HepG2 (cell line): ENCODE data around the gene SEMA4C. TPM values are rescaled to one million over a fixed set of nuclear protein-coding genes. Genes with fewer than 3 reads are reported as not detected.

Source experiments
- ATM ChIP-seq: fragments of 450-650 bp; IDR thresholded peaks from 2 replicates; pipeline ENCODE4 v1.7.1; 2017; ENCODE audit warnings: mild to moderate bottlenecking, borderline replicate concordance
- ELF4 ChIP-seq: sonication (generic); formaldehyde crosslinking; IDR thresholded peaks from 2 replicates; pipeline ENCODE4 v1.5.0; 2020; ENCODE audit warnings: missing genetic modification reagents, mild to moderate bottlenecking, moderate library complexity, borderline replicate concordance
- PAXIP1 ChIP-seq: sonication (generic); formaldehyde crosslinking; conservative IDR thresholded peaks from 2 replicates; pipeline ENCODE4 v1.4.0; 2020; ENCODE audit warnings: mild to moderate bottlenecking, missing genetic modification reagents, moderate library complexity
- RFX5 ChIP-seq: IDR thresholded peaks from 2 replicates; pipeline ENCODE4 v1.6.1; 2011; ENCODE audit warnings: low read depth, low read length, improper control_type of control experiment
- TSC22D2 ChIP-seq: sonication (generic); formaldehyde crosslinking; IDR thresholded peaks from 2 replicates; pipeline ENCODE4 v1.5.1; 2020; ENCODE audit warnings: missing genetic modification reagents, mild to moderate bottlenecking, borderline replicate concordance
- U2AF2 ChIP-seq: fragments of 200-400 bp; formaldehyde crosslinking; IDR thresholded peaks from 2 replicates; pipeline ENCODE4 v1.6.1; 2017; ENCODE audit warnings: low read depth, mild to moderate bottlenecking, low read length
- UBTF ChIP-seq: sonication (generic); formaldehyde crosslinking; IDR thresholded peaks from 2 replicates; pipeline ENCODE4 v1.4.0; 2020; ENCODE audit warnings: mild to moderate bottlenecking, missing genetic modification reagents
- ZFP62 ChIP-seq: sonication (generic); formaldehyde crosslinking; IDR thresholded peaks from 2 replicates; pipeline ENCODE4 v1.4.0; 2020; ENCODE audit warnings: missing genetic modification reagents
- ZNF160 ChIP-seq: sonication (generic); formaldehyde crosslinking; IDR thresholded peaks from 2 replicates; pipeline ENCODE4 v1.8.0; 2022; ENCODE audit warnings: mild to moderate bottlenecking, inconsistent platforms, missing genetic modification reagents
- ZNF24 ChIP-seq: fragments of 450-650 bp; IDR thresholded peaks from 2 replicates; pipeline ENCODE4 v1.6.1; 2017; ENCODE audit warnings: antibody characterized with exemption, mild to moderate bottlenecking
- ZNF431 ChIP-seq: sonication (generic); formaldehyde crosslinking; IDR thresholded peaks from 2 replicates; pipeline ENCODE4 v1.9.0; 2022; ENCODE audit warnings: missing genetic modification reagents, low read depth, mild to moderate bottlenecking, borderline replicate concordance
- ZNF552 ChIP-seq: sonication (generic); formaldehyde crosslinking; IDR thresholded peaks from 2 replicates; pipeline ENCODE4 v1.9.0; 2022; ENCODE audit warnings: missing genetic modification reagents, mild to moderate bottlenecking, borderline replicate concordance
- ZNF598 ChIP-seq: sonication (generic); formaldehyde crosslinking; IDR thresholded peaks from 2 replicates; pipeline ENCODE4 v1.5.1; 2020; ENCODE audit warnings: mild to moderate bottlenecking, missing genetic modification reagents, borderline replicate concordance
- ZNF761 ChIP-seq: sonication (generic); formaldehyde crosslinking; conservative IDR thresholded peaks from 2 replicates; pipeline ENCODE4 v1.4.0; 2020; ENCODE audit warnings: mild to moderate bottlenecking, missing genetic modification reagents
- polyA plus RNA-seq, 8 experiments: library from polyadenylated mRNA; depleted of rRNA in 3 of 8; stranded (reverse) in 7 of 8; unstranded in 1 of 8; fragments of >200 nt; fragmentation: Illumina TruSeq in 4 of 8; extraction: Trizol in 4 of 8; gene quantifications; 2 replicates each; pipeline versions ENCODE4 v1.2.1 to v1.2.3, GENCODE V29; 2011 to 2016; ENCODE audit warnings: low read depth in 4 of 8, missing spikeins in 1 of 8, mixed read lengths in 1 of 8; ENCODE audit not compliant: insufficient read depth in 1 of 8
- total RNA-seq, 5 experiments: library from RNA; depleted of rRNA; stranded (reverse); fragments of >200 nt; fragmentation: Illumina TruSeq; extraction: Trizol; gene quantifications; 2 replicates each; pipeline ENCODE4 v1.2.3, GENCODE V29; 2016; ENCODE audit warnings: low read depth in 1 of 5
- TF ChIP-seq, protein P1 (sequence below): sonication (generic); formaldehyde crosslinking; IDR thresholded peaks from 2 replicates; pipeline ENCODE4 v1.4.0; 2020; ENCODE audit warnings: missing genetic modification reagents
- TF ChIP-seq, protein P2 (sequence below): IDR thresholded peaks from 2 replicates; pipeline ENCODE4 v1.6.1; 2012; ENCODE audit warnings: low read depth, low read length, improper control_type of control experiment

Gene SEMA4C
- total and polyA plus RNA-seq, 2 of the 13 experiments (the other 11 are each of a cell fraction or from before 2014, with no cell fraction given), result 25.9 to 46.6 TPM

GRCh38 chr2:96819876-96820511 lies 49.9 kb downstream of the SEMA4C start (continued):
- no peak for TF ChIP-seq UBTF (CRISPR knock-in tag)
- no peak for TF ChIP-seq ZFP62
- TF ChIP-seq ZNF431 (CRISPR knock-in tag), result no peak
- no peak for TF ChIP-seq PAXIP1
- TF ChIP-seq ELF4 (CRISPR knock-in tag), result no peak
- TF ChIP-seq ZNF160 (CRISPR knock-in tag), result no peak
- TF ChIP-seq ZNF24, result no peak
- TF ChIP-seq ATM, result no peak
- no peak for TF ChIP-seq ZNF598
- TF ChIP-seq, protein P1, sequence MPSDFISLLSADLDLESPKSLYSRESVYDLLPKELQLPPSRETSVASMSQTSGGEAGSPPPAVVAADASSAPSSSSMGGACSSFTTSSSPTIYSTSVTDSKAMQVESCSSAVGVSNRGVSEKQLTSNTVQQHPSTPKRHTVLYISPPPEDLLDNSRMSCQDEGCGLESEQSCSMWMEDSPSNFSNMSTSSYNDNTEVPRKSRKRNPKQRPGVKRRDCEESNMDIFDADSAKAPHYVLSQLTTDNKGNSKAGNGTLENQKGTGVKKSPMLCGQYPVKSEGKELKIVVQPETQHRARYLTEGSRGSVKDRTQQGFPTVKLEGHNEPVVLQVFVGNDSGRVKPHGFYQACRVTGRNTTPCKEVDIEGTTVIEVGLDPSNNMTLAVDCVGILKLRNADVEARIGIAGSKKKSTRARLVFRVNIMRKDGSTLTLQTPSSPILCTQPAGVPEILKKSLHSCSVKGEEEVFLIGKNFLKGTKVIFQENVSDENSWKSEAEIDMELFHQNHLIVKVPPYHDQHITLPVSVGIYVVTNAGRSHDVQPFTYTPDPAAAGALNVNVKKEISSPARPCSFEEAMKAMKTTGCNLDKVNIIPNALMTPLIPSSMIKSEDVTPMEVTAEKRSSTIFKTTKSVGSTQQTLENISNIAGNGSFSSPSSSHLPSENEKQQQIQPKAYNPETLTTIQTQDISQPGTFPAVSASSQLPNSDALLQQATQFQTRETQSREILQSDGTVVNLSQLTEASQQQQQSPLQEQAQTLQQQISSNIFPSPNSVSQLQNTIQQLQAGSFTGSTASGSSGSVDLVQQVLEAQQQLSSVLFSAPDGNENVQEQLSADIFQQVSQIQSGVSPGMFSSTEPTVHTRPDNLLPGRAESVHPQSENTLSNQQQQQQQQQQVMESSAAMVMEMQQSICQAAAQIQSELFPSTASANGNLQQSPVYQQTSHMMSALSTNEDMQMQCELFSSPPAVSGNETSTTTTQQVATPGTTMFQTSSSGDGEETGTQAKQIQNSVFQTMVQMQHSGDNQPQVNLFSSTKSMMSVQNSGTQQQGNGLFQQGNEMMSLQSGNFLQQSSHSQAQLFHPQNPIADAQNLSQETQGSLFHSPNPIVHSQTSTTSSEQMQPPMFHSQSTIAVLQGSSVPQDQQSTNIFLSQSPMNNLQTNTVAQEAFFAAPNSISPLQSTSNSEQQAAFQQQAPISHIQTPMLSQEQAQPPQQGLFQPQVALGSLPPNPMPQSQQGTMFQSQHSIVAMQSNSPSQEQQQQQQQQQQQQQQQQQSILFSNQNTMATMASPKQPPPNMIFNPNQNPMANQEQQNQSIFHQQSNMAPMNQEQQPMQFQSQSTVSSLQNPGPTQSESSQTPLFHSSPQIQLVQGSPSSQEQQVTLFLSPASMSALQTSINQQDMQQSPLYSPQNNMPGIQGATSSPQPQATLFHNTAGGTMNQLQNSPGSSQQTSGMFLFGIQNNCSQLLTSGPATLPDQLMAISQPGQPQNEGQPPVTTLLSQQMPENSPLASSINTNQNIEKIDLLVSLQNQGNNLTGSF (CRISPR knock-in tag), result no peak
- 0 out of 2 replicates have a peak, but pooled peaks have one; percentile 6 for TF ChIP-seq ZNF761 (CRISPR knock-in tag)
- no peak for TF ChIP-seq U2AF2
- TF ChIP-seq TSC22D2 (CRISPR knock-in tag), result no peak
- TF ChIP-seq ZNF552 (CRISPR knock-in tag), result no peak
- TF ChIP-seq RFX5, result no peak
- TF ChIP-seq, protein P2, sequence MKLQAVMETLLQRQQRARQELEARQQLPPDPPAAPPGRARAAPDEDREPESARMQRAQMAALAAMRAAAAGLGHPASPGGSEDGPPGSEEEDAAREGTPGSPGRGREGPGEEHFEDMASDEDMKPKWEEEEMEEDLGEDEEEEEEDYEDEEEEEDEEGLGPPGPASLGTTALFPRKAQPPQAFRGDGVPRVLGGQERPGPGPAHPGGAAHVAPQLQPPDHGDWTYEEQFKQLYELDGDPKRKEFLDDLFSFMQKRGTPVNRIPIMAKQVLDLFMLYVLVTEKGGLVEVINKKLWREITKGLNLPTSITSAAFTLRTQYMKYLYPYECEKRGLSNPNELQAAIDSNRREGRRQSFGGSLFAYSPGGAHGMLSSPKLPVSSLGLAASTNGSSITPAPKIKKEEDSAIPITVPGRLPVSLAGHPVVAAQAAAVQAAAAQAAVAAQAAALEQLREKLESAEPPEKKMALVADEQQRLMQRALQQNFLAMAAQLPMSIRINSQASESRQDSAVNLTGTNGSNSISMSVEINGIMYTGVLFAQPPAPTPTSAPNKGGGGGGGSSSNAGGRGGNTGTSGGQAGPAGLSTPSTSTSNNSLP, result no peak
